Endothelial cell of hepatic sinusoid (primary cell): ENCODE results near the gene SS18L1.
"Not testable (repeated sequence)": the region's sequence is repeated elsewhere in the genome, so short reads cannot be mapped to it uniquely, and the experiment has no call there.

ENCODE experiments used
- in situ Hi-C: cut with HindIII; loops from 2 replicates; pipeline ENCODE4 v1.10.0; 2017; ENCODE audit warnings: low sequenced_read_pairs

Gene SS18L1

DNA sequence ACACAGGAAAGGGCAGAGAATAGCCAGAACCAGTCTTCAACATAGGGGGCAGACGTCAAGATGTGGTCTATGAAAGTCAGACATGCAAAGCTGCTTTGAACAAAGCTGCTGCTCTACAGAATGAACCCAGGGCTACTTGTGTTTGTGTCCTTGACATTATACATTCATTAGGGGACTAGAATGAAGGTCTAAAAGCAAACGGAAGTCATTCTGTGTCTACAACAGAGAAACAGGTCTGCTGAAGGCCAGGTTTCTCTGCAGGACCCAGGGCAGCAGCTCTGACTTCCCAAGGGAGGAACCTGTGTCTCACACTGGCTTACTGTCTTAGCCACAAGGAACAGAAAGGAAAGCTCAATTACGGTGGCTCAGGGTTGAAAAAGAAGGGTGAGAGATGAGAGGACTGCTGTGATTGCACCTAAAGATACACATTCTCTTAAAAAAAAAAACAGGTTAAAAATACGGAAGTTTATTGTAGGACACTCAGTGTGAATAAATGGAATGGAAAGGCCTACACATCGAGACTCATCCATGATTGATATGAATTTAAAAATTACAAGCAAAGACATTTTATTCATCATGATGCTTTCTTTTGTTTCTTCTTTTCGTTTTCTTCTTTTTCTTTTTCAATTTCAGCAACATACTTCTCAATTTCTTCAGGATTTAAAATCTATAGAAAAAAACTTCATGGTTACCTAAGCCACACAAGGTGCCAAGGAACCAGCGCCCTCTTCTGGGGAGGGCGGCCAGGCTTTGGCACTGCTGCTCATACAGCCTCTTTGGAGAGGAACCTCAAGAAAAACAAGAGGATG is 7.1 kb upstream of the SS18L1 start:
- in situ Hi-C loops = loop anchor here (10.0 kb wide), 1 partner anchor 92 kb away; no protein-coding TSS in a partner anchor

DNA sequence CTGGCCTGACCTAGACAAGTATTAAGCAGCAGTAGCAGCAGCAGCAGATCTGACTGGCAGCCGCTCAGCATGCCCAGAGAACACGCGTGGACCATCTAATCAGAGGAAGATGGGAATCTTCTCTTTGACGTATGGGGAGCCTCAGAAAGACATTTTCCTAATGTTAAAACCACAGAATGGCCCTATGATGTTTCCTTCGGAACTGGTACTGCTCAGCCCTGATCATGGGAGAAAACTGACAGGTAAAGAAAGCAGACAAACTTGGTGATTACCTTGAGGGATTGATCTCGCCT is 6.5 kb upstream of the SS18L1 start:
- in situ Hi-C loops = loop anchor here (10.0 kb wide), 1 partner anchor 92 kb away; no protein-coding TSS in a partner anchor

DNA sequence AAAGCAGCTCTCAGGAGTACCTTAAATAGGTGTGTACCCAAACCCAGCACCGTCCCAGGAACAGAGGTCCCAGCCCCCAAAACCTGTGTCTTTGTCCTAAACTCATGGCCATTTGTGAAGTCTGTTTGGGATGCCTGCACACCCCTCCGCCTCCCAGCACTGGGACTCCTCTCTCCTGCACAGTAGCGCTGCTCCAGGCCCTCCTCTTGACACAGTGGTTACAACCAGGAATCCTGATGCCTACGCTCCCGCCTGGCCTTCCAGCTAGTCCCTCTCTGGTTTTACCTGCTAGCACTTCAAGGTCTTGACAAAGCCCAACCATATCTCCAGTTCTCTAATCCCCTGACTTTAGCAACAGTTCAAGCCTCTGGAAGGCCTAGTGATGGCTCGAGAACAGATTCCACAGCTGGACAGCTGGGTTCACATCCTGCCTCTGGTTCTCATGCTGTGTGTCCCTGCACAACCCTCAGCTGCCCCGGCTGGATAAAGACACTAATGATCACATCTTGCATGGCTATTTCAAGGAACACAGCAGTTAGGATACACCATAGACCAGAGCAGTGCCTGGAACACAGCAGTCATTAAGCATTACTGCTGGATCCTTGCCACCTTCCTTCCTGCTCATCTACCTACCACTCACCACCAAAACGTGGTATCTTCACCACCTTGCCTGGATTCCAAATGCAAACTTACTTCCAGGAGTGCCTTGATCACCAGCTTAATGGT is 5.9 kb upstream of the SS18L1 start:
- in situ Hi-C loops = loop anchor here (10.0 kb wide), 1 partner anchor 93 kb away; no protein-coding TSS in a partner anchor

DNA sequence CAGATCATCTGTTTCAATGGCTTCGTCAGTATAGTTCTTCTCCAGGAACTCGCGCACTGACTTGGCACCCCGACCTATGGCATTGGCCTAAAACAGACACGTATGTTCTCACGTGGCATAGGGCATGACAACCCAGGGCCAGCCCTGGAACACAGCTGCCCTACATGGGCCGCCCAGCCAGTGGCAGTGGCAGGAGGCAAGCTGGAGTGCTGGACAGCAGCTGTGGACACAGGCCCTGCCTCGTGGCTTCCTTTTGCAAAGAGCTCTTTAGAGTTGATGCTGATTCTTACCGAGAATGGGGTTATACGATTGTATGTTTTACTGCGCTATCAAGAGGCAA is 5.4 kb upstream of the SS18L1 start:
- in situ Hi-C loops = loop anchor here (10.0 kb wide), 1 partner anchor 93 kb away; no protein-coding TSS in a partner anchor

DNA sequence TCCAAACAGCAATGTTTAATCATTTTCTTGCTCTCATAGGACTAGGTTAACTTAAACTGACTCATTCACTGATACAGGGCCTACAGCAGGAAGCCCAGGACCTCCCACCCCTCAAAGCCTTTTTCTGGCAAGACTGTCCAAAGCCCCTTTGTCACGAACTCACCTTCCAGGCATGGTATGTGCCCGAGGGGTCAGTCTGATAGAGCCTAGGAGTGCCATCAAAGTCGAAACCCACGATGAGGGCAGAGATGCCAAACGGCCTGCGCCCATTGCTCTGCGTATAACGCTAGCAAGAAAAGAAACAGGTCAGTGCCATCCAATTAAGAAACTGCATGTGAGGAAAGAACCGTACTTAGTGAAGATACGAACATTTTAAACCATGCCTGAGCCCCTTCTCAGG is 4.7 kb upstream of the SS18L1 start:
- in situ Hi-C loops = loop anchor here (10.0 kb wide), 1 partner anchor 94 kb away; no protein-coding TSS in a partner anchor

DNA sequence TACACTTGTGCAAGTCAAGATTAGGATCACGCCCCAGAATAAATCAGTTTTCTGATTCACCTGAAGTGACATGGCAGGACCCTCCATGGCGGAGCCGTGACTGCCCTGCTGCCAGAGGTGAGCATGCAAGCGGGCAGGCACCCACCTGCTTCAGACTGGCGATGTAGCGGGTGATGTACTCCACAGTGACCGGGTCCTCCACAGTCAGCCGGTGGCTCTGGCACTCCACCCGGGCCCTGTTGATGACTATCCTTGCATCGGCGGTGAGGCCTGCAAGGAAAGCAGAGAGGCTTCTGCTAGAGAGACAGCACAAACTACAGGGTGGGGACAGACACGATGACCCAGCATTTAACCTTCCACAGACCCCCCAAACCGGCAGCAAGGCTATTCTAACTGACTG is 3.9 kb upstream of the SS18L1 start:
- in situ Hi-C loops = loop anchor here (10.0 kb wide), 1 partner anchor 95 kb away; no protein-coding TSS in a partner anchor

DNA sequence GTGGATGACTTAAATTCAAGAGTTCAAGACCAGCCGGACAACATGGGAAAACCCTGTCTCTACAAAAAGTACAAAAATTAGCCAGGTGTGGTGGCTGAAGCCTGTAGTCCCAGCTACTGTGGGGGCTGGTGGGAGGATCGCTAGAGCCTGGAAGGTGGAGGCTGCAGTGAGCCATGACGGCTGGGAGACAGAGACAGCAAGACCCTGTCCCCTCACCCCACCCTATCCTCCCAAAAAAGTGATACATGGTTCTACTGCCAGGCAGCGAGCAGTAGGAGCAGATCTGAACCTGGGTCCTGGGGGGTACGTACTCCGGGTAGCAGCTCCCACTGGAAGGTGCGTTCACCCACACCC is 2.5 kb upstream of the SS18L1 start:
- in situ Hi-C loops = no loop called here

DNA sequence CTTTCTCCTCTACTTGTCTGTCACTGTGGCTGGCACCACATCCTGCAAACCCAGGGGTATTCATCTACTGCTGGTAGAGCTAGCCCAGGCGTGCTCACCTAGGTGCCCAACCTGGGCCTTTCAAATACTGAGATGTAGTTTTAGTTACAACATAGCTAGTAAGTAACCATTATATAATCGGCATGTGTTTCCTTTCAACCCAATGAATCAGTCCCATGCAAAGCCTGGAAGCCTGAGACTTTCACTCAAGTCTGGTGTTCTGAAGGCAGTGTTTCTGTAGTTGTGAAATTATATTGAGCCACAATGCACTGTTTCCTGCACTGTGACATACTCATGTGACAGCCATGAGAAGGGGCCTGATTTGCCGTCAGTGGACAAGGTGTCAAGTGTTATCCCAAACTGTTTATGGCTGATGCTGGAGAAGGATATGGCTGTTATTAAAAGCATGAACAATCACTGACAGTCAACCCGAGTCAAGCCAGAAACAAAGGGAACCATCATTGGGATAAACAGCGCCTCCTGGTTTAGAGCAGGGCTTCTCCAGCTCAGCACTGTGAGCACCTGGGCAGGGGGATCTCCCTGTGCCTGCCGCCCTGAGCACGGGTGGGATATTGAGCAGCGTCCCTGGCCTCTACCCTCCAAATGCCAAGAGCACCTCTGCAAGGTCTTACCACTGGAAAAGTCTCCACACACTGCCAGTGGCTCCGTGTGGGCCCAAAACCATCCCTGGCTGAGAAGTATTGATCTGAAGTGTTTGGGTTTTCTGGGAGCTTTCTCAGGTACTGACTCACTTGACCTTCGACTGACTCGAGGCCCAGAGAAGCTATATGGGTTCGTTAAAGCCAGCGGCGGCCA is 1.9 kb upstream of the SS18L1 start:
- in situ Hi-C loops = no loop called here

DNA sequence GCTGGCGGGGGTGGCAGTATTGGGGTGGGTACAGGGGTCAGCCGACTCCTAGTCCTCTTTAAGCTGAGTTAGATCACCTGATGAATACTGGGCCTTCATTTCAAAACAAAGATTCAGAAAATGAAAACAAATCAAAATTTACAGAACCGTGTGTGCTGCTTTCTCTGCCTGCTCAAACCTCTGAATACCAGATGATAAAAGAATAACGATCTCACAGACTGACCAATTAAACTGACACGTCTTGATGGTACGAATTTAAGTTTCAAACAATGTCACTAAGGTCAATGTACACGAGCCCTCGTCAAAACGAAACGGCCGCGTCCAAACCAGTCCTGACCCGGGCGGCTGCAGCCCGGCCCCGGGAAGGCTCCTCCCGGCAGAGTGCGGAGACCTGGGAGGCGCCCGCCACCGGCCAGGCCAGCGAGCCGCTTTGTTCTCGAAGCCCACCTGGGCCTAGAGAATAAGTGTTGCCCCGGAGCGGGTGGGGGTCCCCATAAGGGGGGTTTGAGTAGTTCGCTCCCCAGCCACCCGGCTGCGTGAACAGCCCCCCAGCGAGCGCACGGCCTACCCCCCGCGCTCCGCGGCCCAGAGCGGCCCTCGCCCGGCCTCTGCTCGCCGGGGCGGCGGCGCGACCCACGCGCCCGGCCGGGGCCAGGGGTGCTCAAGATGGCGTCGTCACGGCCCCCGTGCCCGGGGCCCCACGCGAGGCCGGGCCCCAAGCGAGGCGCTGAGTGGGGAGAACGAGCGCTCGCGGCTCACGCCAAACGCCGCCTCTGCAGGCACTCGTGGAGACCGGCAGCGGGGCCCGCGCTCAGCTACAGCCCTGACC is 1.1 kb upstream of the SS18L1 start:
- in situ Hi-C loops = no loop called here

DNA sequence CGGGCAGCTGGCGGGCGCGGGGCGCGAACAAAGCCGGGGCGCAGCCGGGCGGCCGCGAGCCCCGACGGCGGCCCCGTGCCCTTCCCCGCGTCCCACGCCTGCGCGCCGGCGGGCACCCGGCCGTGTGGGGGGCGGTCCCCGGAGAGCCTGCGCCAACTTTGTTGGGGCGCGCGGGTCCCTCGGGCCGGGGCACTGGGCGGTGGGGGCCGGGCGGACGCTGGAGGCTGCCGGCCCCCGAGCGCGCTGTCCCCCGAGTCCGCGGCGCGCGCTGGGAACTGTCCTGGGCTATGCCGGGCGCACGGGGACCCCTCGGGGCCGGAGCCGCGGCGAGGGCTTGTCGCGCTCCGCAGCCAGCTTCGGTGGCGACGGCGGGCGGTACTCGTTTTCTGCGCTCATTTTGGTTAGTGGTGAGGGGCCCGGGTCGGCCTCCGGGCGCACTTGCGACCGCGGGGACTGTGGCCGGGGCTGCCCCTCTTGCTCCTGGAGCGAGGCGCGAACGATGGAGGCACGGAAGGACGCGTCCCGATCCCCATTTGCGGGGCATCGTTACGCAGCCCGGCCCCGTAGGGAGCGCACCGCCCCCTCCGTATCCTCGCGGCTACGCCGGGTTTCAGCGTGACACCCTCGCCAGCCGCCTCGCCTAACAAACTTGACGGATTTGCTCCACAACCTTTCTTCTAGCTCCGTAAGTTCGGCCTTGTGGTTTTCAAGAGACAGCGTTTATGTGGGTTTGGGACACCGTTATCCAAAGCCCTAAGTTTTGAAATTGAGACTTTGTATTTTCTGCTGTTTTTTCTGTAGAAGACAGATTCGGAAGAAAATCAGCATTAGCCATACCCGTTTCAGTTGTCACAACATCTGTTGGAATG is 622 bp downstream of the SS18L1 start:
- in situ Hi-C loops = no loop called here

DNA sequence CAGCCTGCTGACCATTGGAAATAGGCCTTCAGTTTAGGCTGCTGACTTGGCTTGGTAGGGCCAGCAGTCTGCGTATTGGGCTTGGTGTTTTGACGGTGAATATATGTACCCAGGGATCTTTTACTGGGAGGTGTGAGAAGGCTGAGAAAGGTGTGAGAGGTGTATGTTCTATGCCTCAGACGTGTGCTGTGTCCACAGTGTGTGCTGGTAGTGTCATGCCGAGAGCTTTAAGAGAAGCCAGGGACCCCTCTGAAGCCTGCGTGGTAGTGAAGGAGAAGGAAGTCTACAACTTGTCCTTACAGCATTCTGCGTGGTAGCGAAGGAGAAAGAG is 2.1 kb downstream of the SS18L1 start:
- in situ Hi-C loops = no loop called here

DNA sequence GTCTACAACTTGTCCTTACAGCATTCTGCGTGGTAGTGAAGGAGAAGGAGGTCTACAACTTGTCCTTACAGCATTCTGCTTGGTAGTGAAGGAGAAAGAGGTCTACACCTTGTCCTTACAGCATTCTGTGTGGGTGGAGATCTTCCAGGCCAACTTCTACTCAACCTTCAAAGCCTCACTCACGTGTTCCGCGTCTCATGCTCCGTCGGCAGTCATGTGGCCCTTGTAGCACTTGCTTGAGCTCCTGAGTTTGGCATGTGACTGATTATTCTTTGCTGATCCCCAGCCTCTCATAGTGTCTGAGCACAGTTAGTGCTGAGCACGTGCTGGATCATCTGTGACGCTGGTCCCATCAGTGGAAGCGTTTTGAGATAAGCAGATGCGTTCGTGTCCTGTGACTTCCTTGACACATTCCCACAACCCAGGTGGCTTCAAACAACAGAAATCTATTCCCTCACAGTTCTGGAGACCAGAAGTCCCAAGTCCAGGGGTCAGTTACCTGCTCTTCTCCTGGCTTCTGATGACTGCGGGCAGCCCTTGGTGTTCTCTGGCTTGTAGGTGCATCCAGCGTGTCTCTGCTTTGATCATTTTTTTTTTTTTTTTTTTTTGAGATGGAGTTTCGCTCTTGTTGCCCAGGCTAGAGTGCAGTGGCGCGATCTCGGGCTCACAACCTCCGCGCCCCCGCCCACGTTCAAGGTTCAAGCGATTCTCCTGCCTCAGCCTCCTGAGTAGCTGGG is 2.6 kb downstream of the SS18L1 start:
- in situ Hi-C loops = no loop called here

DNA sequence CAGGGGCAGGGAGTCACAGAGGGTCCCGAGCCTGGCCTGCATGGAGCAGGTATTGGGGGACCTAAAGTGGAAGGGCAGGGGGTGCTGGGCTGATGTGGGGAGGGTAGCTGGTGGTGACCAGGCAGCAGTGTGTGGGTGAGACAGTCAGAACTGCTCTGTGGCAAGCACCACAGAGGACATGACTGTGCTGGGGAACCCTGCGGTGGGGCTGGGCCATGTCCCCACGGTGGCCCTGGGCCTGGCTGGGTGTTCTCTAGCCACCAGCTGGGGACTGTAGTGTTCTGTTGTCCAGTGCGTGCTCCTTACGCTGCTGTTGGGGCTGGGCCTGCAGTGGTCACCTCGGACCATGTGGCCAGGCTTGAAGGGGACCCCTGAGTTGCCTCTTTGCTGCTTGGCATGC is 3.6 kb downstream of the SS18L1 start:
- in situ Hi-C loops = no loop called here

DNA sequence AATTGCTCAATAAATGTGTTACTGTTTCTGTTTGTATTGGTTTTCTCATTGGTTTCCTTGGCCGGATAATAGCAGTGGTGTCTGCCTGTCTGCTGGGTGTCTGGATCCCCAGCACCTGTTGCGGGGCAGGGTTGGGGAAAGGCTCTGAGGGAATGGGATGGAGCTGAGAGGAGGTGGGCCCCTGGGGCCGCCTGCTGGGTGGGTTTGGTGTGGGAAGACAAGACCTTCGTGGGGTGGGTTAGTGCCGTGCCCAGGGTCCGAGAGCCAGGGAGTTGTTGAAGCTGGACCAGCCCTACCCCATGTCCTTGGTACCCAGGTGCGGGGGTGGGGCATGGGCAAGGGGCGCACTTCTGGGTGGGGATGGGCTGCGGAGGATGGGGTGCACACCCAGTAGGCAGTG is 4.0 kb downstream of the SS18L1 start:
- in situ Hi-C loops = no loop called here

DNA sequence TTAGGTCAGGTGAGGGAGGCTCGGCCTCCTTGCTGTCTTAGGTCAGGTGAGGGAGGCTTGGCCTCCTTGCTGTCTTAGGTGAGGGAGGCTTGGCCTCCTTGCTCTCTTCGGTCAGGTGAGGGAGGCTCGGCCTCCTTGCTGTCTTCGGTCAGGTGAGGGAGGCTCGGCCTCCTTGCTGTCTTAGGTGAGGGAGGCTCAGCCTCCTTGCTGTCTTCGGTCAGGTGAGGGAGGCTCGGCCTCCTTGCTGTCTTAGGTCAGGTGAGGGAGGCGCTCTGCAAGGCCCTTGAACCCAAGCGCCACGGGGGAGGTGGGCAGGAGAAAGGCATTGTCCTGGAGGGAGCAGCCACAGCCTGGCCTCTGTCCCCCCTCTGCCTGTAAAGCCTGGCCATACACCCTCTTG is 4.8 kb downstream of the SS18L1 start:
- in situ Hi-C loops = not testable (repeated sequence)

DNA sequence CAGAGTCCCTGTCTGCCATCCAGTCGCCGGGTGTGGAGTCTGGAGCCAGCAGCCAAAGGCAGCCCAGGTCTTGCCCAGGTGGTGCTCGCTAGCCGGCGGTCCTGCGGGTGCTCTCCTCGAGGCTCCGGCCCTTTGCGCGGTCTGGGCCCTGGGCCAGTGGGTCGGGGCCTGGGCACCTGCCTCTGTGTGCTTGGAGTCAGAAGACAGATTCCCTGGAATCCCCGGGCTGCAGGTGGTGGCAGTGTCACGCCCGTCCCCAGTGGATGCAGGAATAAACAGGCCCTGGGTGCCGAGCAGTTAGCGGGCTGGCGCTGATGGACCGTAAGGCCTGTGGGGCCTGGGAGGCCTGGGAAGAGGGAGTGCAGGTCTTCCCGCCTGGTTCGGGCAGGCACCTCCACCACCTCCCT is 5.3 kb downstream of the SS18L1 start:
- in situ Hi-C loops = no loop called here

DNA sequence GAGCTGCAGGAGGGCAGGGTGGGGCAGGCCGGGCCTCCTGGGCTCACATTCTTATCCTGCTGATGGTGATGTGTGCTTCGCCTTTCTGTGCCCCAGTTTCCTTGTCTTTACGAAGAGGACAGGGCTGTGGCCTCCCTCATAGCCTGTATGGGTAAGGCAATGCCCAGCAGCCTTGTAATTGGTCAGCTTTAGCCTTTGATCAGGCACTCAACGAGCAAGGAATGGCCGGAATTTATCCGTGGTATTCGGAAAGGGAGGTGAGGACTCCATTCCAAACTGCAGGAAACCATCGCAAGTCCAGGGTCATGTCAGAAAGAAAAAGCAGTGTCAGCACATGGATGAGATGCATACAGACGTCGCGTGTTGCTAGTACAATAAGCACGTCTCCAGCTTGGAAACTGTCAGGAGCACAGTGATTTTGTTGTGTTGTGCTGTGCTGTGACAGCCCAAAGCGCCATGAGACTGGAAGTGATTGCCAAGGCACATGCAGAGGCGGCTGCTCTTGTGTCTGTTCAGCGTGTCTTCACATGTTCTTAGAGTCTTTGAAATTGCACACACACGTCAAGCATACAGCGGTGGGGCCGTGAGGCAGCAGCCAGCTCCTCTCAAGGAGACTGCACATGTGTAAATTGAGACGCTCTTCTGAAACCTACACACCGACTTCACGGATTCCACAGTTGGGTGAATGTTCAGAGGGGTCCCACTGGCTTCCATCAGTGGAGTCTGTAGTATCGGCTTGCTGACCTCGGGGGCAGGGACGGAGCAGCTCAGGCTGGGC is 6.2 kb downstream of the SS18L1 start:
- in situ Hi-C loops = no loop called here

DNA sequence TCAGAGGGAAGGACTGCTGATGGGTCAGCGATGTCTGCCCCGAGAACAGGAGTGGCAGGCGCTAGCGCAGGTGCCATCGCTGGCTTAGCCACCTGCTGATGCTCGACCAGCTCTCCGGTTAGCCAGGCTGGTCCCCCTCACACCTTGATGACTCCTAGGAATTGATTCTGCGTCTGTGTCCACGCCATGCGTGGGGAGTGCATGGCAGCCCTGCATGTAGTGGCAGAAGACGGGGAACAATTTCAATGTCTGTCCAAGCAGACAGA is 6.7 kb downstream of the SS18L1 start:
- in situ Hi-C loops = no loop called here

DNA sequence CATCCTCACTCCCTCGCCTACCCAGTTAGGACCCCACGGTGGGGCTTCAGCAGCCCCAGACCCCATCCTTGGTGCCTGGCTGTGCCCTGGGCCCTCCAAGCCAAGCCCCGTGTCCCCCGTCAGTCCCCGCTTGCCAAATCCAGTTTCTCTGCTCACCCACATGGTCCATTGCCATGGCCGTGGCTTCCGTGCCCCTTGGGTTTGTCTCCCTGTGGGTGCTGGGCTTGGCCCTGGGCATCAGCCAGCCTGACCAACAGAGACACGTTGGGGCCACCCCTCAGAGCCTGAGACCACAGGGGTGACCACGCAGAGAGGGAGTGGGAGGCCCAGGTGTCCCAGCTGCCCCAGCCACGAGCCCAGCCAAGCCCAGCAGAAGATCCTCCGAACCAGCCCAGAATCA is 7.7 kb downstream of the SS18L1 start:
- in situ Hi-C loops = no loop called here
